A673 (cell line): Measurements from ENCODE around the gene HPS3. TPM values are rescaled to one million over a fixed set of nuclear protein-coding genes. Genes with fewer than 3 reads are reported as not detected.

Source experiments
- BruUV-seq: library from RNA; stranded (reverse); fragments of 400-500 nt; replicated peaks from 2 replicates; lab custom pipeline; 2021; lab: Mats Ljungman, UMichigan
- CTCF ChIA-PET: fragments of 300-600 bp; sonication (Branson Sonifier 250); formaldehyde crosslinking; loops from one replicate; lab custom pipeline; 2022; ENCODE audit warnings: antibody characterized with exemption; lab: Charles Lee
- POLR2A ChIA-PET: fragments of 300-600 bp; sonication (Branson Sonifier 250); formaldehyde crosslinking; loops from one replicate; lab custom pipeline; 2022; ENCODE audit warnings: antibody characterized with exemption; ENCODE audit not compliant: low non-redundant PET; lab: Charles Lee
- DNase-seq: peaks from one replicate; pipeline ENCODE4 v3.0.0-alpha.2; 2015; ENCODE audit warnings: low spot score
- H3K27ac ChIP-seq: fragments of 200-600 bp; sonication (generic); 2 replicates; pipeline ENCODE4 v1.5.1; 2016; ENCODE audit warnings: mixed run types, low read depth, mild to moderate bottlenecking, mixed read lengths, antibody characterized with exemption, low read length; ENCODE audit not compliant: poor library complexity, severe bottlenecking
- H3K27me3 ChIP-seq: fragments of 200-600 bp; sonication (generic); replicated peaks from 2 replicates; pipeline ENCODE4 v1.6.1; 2017; ENCODE audit warnings: mixed run types, low read depth, mild to moderate bottlenecking, mixed read lengths, antibody characterized with exemption, low read length; ENCODE audit not compliant: insufficient read depth, poor library complexity
- H3K36me3 ChIP-seq: fragments of 200-600 bp; sonication (generic); 2 replicates; pipeline ENCODE4 v1.6.1; 2016; ENCODE audit warnings: mixed run types, mild to moderate bottlenecking, mixed read lengths, antibody characterized with exemption, low read length; ENCODE audit not compliant: insufficient read depth, poor library complexity, severe bottlenecking
- H3K4me1 ChIP-seq: fragments of 200-600 bp; sonication (generic); 2 replicates; pipeline ENCODE4 v1.6.1; 2017; ENCODE audit warnings: mixed run types, mild to moderate bottlenecking, mixed read lengths, antibody characterized with exemption, low read length; ENCODE audit not compliant: insufficient read depth, poor library complexity, severe bottlenecking
- H3K4me3 ChIP-seq: fragments of 200-600 bp; sonication (generic); 2 replicates; pipeline ENCODE4 v1.5.1; 2016; ENCODE audit warnings: low read depth, mixed run types, mild to moderate bottlenecking, mixed read lengths, low read length; ENCODE audit not compliant: poor library complexity, severe bottlenecking
- H3K9me3 ChIP-seq: fragments of 200-600 bp; sonication (generic); 2 replicates; pipeline ENCODE4 v1.6.1; 2016; ENCODE audit warnings: mixed run types, low read depth, mild to moderate bottlenecking, mixed read lengths, antibody characterized with exemption, low read length; ENCODE audit not compliant: poor library complexity, severe bottlenecking
- EZH2 ChIP-seq: fragments of 200-600 bp; sonication (generic); IDR thresholded peaks from 2 replicates; pipeline ENCODE4 v1.6.1; 2017; ENCODE audit warnings: borderline replicate concordance, low read depth, mild to moderate bottlenecking, mixed read lengths, antibody characterized with exemption, low read length; ENCODE audit not compliant: poor library complexity, severe bottlenecking
- intact Hi-C: fragments of 100-400 bp; cut with micrococcal nuclease; formaldehyde crosslinking; loops from one replicate; pipeline ENCODE4 v1.10.0; 2022; ENCODE audit not compliant: unreplicated experiment
- total RNA-seq: library from RNA; stranded (reverse); gene quantifications from 2 replicates; pipeline ENCODE4 v1.2.3, GENCODE V29; 2021
- TF ChIP-seq, protein P1 (sequence below): fragments of 300-800, 200-600 bp; sonication (generic); conservative IDR thresholded peaks from 2 replicates; pipeline ENCODE4 v1.5.1; 2017; ENCODE audit warnings: low read depth, mild to moderate bottlenecking, antibody characterized with exemption, low read length, moderate library complexity, mixed read lengths

HPS3 gene
- total RNA-seq, 1 experiment from 2014 or later, result 12.6 TPM

DNA sequence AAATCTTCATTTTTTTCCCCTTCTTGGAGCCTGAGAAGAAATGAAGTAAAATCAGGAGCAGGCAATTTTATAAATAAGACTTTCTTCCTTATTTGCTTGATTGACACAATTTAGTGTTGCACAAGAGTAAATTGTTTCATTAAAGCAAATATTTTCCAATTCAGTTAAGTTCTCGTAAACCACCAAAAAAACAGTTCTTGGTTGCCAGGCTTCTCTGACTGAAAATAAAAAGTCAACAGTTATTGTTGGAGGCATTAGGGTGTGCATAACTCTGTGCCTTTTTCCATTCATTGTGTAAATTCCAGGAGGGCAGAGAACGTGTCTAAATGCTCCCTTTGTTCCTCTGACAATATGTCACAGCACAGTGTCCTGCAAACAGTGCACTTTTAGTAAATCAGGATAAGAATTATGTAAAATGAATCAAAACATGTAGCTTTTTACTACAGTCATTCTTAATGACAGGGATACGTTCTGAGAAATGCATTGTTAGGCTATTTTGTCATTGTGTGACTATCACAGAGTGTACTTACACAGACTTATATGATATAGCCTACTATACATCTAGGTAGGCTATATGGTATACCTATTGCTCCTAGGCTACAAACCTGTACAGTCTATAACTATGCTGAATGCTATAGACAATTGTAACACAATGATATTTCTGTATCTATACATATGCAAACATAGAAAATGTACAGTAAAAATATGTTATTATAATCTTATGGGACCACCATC, 92.5 kb downstream of the HPS3 start, which contains the start of gene CP:
TSS of gene CP (minus strand) at position 47 of the 735 bp plus-strand sequence. CDS start at position 10, 37 bp downstream.
- ChIA-PET POLR2A (no interaction called here), CTCF (no interaction called here)
- intact Hi-C loops, result no loop called here
- H3K27ac ChIP-seq, result no peak within 1 kb of the TSS
- BruUV-seq, result no TSS peak
- no peaks in the 10 kb centered on the region for H3K9me3 ChIP-seq
- no peaks in the 10 kb centered on the region for H3K4me1 ChIP-seq
- H3K27me3 ChIP-seq, result no peaks in the 10 kb centered on the region
- DNase-seq, result no peak
- TF ChIP-seq, protein P1, sequence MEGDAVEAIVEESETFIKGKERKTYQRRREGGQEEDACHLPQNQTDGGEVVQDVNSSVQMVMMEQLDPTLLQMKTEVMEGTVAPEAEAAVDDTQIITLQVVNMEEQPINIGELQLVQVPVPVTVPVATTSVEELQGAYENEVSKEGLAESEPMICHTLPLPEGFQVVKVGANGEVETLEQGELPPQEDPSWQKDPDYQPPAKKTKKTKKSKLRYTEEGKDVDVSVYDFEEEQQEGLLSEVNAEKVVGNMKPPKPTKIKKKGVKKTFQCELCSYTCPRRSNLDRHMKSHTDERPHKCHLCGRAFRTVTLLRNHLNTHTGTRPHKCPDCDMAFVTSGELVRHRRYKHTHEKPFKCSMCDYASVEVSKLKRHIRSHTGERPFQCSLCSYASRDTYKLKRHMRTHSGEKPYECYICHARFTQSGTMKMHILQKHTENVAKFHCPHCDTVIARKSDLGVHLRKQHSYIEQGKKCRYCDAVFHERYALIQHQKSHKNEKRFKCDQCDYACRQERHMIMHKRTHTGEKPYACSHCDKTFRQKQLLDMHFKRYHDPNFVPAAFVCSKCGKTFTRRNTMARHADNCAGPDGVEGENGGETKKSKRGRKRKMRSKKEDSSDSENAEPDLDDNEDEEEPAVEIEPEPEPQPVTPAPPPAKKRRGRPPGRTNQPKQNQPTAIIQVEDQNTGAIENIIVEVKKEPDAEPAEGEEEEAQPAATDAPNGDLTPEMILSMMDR, result no peak
- TF ChIP-seq EZH2, result no peak
- H3K4me3 ChIP-seq, result no peak within 1 kb of the TSS
- H3K36me3 ChIP-seq, result no peaks in the 10 kb centered on the region

Other genes starting within 250 kb of the HPS3 start
- 5.1 and 8.7 TPM in 2 replicates for gene GYG1, start 138.1 kb upstream of the HPS3 start, total RNA-seq
- 37.6 and 40.1 TPM in 2 replicates for gene HLTF, start 43.1 kb upstream of the HPS3 start, total RNA-seq
- gene CP, start 92.2 kb downstream of the HPS3 start, total RNA-seq, result not detected in 2 replicates
- gene TM4SF18, start 204.0 kb downstream of the HPS3 start, total RNA-seq, result 0.37 and 1.5 TPM in 2 replicates
- gene TM4SF1, start 248.0 kb downstream of the HPS3 start, total RNA-seq, result 0.28 TPM in 1 of 2 replicates, not detected in the other